Measurements from ENCODE around the gene RAET1L.
"Not testable (repeated sequence)": the region's sequence is repeated elsewhere in the genome, so short reads cannot be mapped to it uniquely, and the experiment has no call there.

Gene RAET1L

DNA sequence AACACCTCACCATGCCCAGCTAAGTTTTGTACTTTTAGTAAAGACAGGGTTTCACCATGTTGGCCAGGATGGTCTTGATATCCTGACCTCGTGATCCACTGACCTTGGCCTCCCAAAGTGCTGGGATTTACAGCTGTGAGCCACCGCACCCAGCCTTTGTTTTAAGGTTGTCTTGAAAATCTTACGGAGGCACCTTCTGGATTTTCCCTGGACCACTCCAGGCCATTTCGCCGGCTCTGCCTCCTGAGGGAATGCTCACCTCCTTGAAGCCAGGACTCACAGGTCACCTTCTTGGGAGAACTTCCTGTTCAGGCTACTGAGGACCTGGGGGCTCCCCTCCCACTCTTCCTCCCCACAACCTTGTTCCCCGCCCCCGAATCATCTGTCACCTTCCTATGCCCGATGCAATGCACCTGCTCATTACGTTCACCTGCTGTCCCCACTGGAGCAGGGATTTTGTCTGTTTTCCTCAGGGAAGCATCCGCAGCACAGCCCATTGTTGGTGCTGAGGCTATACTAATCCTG is 19.4 kb upstream of the RAET1L start:
- DNase-seq (ENCODE audit: low read depth in 2 of 2), result no peak

DNA sequence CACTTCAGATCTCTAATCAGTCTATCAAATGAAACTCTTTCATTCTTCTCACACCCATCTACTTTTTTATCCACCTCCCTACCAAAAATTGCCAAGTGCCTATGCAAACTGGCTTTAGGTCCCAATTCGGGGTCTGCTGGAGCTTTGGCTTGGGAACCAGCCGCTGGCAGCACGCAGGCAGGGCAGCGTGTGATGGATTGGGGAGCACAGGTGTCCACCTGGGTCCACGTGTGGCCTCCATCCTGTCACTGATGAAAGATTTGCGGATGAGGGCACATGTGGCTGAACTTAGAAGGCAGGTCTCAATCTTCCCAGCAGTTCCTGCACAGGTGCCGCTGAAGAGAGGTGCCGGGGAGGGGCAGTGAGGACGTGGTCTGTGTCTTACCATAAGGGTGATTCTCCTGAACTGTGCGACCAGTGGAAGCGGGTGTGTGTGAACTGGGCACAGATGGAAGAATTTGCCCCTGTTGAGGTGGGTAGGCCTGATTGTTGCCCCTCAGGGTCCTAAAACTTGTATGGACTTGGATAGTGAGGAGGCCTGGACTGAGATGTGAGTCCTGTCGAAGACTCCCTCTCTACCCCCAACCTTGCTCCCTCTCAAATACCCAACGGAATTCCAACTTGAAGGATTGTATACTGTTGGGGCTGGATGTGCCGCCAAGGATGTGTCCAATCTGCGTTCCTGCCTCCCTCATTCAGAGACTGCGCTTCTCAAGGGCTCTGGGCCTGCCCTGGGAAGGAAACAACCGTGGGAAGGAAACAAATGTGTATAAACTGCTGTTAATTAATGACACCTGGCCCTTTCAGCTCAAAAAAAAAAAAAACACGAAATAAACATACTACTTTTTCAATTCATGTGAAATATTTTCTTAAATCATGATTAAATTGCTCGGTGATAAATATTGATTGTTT is 18.4 kb upstream of the RAET1L start:
- DNase-seq (ENCODE audit: low read depth in 2 of 2), result no peak

- DNase-seq (ENCODE audit: low read depth in 2 of 2), result no peak
Observed at GRCh38 chr6:150043096-150043495, 17.8 kb upstream of the RAET1L start.

DNA sequence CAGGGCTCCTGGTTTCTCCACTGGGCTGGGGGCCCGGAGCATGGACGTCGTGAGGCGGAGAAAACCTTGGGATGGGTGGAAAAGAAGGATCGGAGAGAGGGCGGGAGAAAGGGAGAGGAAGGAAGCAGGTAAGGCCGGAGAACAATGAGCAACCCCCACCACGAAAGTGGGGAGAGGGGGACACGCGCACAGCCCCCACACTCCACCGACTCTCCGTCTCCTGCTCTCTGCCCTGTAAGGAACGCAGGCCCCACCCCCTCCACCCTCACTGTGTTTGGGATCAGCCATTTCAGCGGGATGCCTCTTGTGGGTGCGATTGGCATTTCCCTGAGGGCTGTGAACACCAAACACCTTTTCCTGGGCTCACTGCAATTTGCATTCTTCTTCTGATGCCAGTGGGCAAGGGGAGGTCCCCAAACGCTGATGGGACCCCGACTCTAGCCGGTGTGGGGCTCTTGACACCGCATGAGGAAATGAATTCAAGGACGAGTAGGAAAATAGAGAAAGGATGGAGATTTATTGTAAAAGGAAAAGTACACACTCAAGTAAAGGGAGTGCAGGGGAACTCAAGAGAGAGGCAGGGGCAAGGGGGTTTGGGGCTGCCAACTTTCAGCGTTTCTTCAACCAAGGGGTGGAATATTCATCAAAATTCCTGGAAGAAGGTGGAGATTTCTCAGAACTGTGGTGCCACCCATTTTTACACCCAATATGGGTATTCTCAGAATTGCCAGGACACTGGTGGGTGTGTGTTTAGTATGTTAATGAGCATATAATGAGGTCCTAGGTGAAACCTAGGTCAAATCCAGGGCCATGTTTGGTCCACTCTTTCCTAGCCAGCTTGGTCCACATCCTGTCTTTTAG is 13.1 kb upstream of the RAET1L start:
- no peak for DNase-seq (ENCODE audit: low read depth in 2 of 2)

DNA sequence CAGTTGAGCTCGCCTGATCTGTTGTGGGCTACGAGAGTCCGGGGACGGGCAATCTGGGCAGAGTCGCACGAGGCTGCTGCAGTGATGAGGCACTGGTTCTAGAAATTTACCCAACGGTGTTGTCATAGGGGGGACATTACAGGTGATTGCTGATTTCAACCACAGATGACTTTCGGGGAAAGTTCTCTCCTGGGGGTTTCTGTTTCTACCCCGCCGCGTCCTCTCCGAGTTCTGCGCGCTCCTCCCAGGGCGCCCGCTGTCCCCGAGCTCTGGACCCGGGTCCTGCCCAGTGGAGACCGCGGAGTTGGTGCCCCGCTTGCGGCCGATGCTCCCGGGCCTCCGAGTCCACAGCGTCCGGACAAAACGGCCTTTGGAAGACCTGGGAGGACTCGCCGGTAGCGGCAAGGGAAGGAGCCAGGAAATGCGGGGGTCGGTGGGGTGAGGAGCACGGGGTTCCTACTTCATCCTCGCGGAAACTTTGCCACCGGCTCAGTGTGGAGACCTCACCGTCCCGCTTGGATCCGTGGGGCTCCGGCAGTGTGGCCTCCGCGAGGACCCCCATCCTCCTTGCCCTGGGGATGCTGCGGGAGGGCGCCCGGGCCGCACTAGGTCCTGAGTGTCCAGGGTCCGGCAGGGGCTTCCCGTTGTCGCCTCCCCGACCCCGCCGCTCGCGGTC is 12.3 kb upstream of the RAET1L start:
- DNase-seq (ENCODE audit: low read depth in 2 of 2), result no peak

GRCh38 chr6:150036081-150036480 is 10.7 kb upstream of the RAET1L start:
- no peak for DNase-seq (ENCODE audit: low read depth in 2 of 2)

- DNase-seq (ENCODE audit: low read depth in 2 of 2), result no peak
Observed at GRCh38 chr6:150033207-150033771, 8.0 kb upstream of the RAET1L start.

DNA sequence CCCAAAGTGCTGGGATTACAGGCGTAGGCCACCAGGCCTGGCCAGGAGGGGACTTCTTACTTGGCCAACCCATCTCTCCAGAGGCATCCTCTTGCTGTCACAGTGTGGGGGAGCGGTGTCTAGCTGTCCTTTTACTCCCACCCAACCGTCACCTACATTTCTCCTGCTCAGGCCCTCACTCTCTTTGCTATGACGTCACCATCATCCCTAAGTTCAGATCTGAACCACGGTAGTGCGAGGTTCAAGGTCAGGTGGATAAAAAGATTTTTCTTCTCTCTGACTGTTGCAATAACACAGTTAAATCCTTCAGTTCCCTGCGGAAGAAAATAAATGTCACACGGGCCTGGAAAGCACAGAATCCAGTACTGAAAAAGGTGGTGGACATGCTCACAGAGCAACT is 7.3 kb upstream of the RAET1L start:
- no peak for DNase-seq (ENCODE audit: low read depth in 2 of 2)

DNA sequence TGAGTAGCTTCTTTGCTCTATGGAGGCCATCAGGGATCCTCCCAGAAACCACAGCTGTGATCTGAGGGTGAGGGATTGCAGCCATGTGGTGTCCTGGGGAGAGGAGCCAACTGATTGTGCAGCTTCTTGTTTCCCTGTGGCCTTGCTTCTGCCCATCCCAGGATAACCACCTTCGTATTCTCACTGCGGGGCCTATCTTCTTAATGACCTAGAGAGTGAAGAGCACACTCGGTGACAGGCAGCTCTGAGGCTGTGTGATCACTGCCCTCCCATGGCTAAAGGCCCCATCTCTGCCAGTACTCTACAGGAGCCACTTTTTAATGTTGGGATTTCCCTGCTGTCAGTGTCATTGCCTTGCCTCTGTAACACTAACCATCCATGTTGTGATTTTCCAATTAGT is 5.3 kb upstream of the RAET1L start:
- DNase-seq (ENCODE audit: low read depth in 2 of 2), result no peak

DNA sequence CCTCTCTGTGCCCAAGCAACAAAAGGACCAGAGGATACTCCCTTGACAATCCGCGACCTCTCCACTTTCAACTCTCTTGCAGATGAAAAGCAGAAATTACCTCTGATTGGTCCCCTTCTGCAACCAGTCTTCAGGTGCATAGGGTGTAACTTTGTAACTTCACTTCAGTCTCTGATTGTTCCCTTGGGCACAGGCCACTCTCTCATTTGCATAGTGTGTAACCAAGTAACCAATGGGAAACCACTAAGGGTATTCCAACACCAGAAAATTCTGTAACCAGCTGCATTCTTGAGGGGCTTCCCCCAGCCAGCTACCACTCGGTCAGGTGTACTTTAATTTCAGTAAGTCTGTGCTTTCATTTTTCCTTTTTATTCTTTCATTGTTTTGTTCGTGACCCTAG is 4.4 kb upstream of the RAET1L start:
- no peak for DNase-seq (ENCODE audit: low read depth in 2 of 2)

DNA sequence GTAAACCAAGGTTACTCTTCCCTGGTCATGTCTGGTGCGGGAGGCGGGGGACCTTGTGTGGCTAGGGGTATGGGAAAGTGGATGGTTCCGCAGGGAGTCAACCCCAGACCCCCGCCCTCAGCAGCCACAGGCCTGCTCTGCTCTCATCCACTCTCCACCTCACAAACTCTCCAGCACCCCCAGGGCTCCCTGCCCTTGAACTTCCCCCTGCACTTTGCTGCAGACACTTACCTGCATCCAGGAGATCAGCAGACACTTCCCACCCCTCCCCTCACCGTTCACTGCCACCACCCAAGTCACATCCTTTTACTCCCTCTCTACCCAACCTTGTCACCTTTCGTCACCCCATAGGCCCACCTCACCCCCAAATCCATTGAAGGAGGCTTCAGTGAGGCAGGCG is 3.9 kb upstream of the RAET1L start:
- no peak for DNase-seq (ENCODE audit: low read depth in 2 of 2)

- DNase-seq (ENCODE audit: low read depth in 2 of 2), result no peak
Observed at GRCh38 chr6:150028799-150029198, 3.5 kb upstream of the RAET1L start.

DNA sequence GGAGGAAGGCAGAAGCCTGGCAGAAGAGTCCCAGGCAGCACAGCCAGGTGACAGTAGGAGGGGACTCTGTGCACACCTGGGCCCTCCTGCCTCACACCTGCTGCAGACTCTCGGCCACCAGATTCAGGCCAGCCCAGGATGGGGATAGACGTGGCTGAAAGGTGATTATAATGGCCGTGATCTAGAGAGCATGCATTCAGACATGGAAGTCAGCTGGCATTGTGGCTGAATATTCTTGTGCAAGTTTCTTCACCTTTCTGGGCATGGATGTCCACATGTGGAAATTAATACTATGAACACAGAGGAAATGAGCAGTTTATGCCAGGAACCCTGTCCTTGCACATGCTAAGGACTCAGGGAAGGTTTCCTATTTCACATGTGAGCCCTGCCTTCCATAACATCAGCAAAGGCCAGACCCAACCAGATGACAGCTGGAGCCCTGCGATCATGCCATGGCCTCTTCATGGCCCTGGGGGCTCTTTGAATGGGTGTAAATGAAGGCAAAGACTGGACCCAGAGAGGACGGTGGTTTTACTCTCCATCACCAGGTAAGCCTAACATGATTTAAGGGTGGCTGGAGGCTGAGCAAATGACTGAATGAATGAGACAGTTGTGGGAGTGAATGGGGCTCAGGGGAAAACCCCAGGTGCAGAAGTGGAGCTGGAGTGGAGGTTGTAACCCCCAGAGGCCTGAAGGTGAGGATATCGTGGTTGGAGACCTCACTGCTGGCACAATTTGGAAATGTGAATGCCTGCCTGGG is 2.7 kb upstream of the RAET1L start:
- no peak for DNase-seq (ENCODE audit: low read depth in 2 of 2)

- DNase-seq (ENCODE audit: low read depth in 2 of 2), result no peak
Observed at GRCh38 chr6:150026976-150027805, 1.9 kb upstream of the RAET1L start.

GRCh38 chr6:150024646-150025155 is 631 bp downstream of the RAET1L start:
- no peak for DNase-seq (ENCODE audit: low read depth in 2 of 2)

DNA sequence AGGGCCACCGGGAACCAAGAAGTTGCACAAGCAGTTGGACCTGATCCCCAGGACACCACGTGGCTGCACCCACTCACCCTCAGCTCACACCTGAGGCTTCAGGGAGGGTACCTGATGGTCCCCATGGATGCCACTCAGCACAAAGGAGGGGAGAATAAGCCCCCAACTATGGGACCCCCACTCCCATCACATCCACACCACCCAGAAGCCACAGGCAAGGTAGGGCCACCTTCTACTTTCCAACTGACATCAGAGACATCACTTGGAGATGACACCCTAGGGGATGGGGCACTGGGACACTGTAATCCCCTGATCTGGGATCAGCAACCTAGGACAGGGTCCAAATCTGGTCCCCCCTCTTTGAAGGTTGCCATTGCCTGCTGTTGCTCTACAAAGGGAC is 1.3 kb downstream of the RAET1L start:
- not testable (repeated sequence) for DNase-seq (ENCODE audit: low read depth in 2 of 2)

- not testable (repeated sequence) for DNase-seq (ENCODE audit: low read depth in 2 of 2)
Observed at GRCh38 chr6:150021870-150022269, 3.5 kb downstream of the RAET1L start.

- no peak for DNase-seq (ENCODE audit: low read depth in 2 of 2)
Observed at GRCh38 chr6:150018846-150019580, 6.3 kb downstream of the RAET1L start.

- not testable (repeated sequence) for DNase-seq (ENCODE audit: low read depth in 2 of 2)
Observed at GRCh38 chr6:150017186-150017521, 8.2 kb downstream of the RAET1L start.
